Fibroblast of gingiva (primary cell): ENCODE measurements around the gene KERA.

Experiments
- DNase-seq: peaks from one replicate; pipeline ENCODE4 v3.0.0-alpha.2; 2011; ENCODE audit warnings: low read depth

The KERA gene

GRCh38 chr12:91009319-91009950, 48.4 kb downstream of the KERA start:
- no peak for DNase-seq

- no peak for DNase-seq
Measured at GRCh38 chr12:91007531-91008290, 50.1 kb downstream of the KERA start.

DNA sequence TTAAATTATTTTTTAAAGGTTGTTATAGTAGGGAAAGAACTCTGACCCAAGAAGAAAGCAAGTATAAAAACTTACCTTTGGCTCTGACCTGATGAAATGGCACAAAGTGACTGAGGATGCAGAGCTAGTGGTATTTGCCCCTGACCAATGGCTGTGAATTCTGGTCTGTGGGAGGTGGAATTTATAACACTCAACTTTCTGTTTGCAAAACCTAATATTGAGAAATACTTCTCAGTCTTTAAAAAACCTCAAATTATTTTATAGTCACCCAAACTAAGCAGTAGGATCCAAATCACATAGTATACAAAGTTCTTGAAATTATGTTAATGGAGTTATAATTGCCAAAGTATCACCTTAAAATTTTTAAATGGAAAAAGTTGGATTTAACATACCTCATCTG, 53.0 kb downstream of the KERA start, which contains the start of gene EPYC:
EPYC (minus strand) TSS at position 101 of the 400 bp plus-strand sequence. CDS start 2,407 bp downstream, outside the sequence.
- DNase-seq: no peak

DNA sequence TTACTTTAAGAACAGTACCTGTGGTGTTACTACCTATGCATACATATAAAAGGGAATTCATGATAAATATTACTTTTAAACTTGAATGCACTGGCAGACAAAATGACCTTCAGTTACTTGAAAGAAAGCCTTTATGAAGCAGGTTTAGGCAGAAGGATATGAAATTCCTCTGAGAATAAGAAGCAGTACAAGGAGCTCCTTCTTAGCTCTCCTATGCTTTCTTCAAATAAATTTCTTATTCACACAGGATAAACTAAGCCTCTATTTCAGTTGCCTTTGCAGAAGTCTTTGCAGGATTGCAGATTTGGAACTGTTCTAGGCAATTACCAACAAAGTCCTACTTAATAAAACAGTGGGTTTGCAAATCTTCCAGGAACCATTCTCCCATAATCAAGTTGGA, 54.1 kb downstream of the KERA start:
- DNase-seq: no peak

GRCh38 chr12:91001306-91001705, 56.5 kb downstream of the KERA start:
- DNase-seq: no peak
